HepG2 (cell line): ENCODE results near the gene SH3D21. TPM values are rescaled to one million over a fixed set of nuclear protein-coding genes. Genes with fewer than 3 reads are reported as not detected.

Experiments
- EEA1 ChIP-seq: sonication (generic); formaldehyde crosslinking; IDR thresholded peaks from 2 replicates; pipeline ENCODE4 v1.5.1; 2020; ENCODE audit warnings: mild to moderate bottlenecking, missing genetic modification reagents, borderline replicate concordance
- FOXM1 ChIP-seq: sonication (generic); formaldehyde crosslinking; IDR thresholded peaks from 2 replicates; pipeline ENCODE4 v1.5.0; 2020; ENCODE audit warnings: missing genetic modification reagents
- HNF4G ChIP-seq, 2 experiments: sonication (generic) in 1 of 2; formaldehyde crosslinking in 1 of 2; IDR thresholded peaks; 2 replicates each; pipeline versions ENCODE4 v1.4.0 to v1.6.1; 2011 to 2020; ENCODE audit warnings: borderline replicate concordance in 2 of 2, low read depth in 2 of 2, mild to moderate bottlenecking in 2 of 2, low read length in 1 of 2, missing genetic modification reagents in 1 of 2, moderate library complexity in 1 of 2
- TAF15 ChIP-seq: fragments of 200-400 bp; formaldehyde crosslinking; IDR thresholded peaks from one replicate; pipeline ENCODE4 v1.6.1; 2018; ENCODE audit warnings: mild to moderate bottlenecking, low read depth, low read length; ENCODE audit not compliant: poor library complexity, severe bottlenecking
- ZNF274 ChIP-seq: sonication (generic); formaldehyde crosslinking; IDR thresholded peaks from 2 replicates; pipeline ENCODE4 v1.5.1; 2020; ENCODE audit warnings: mild to moderate bottlenecking, missing genetic modification reagents
- ZNF343 ChIP-seq: sonication (generic); formaldehyde crosslinking; IDR thresholded peaks from 2 replicates; pipeline ENCODE4 v1.4.0; 2020; ENCODE audit warnings: mild to moderate bottlenecking, missing genetic modification reagents
- ZNF512 ChIP-seq: sonication (generic); formaldehyde crosslinking; IDR thresholded peaks from 2 replicates; pipeline ENCODE4 v1.4.0; 2020; ENCODE audit warnings: mild to moderate bottlenecking, missing genetic modification reagents
- ZNF629 ChIP-seq: sonication (generic); formaldehyde crosslinking; conservative IDR thresholded peaks from 2 replicates; pipeline ENCODE4 v1.5.0; 2020; ENCODE audit warnings: missing genetic modification reagents
- polyA plus RNA-seq, 8 experiments: library from polyadenylated mRNA; depleted of rRNA in 3 of 8; stranded (reverse) in 7 of 8; unstranded in 1 of 8; fragments of >200 nt; fragmentation: Illumina TruSeq in 4 of 8; extraction: Trizol in 4 of 8; gene quantifications; 2 replicates each; pipeline versions ENCODE4 v1.2.1 to v1.2.3, GENCODE V29; 2011 to 2016; ENCODE audit warnings: low read depth in 4 of 8, missing spikeins in 1 of 8, mixed read lengths in 1 of 8; ENCODE audit not compliant: insufficient read depth in 1 of 8
- total RNA-seq, 5 experiments: library from RNA; depleted of rRNA; stranded (reverse); fragments of >200 nt; fragmentation: Illumina TruSeq; extraction: Trizol; gene quantifications; 2 replicates each; pipeline ENCODE4 v1.2.3, GENCODE V29; 2016; ENCODE audit warnings: low read depth in 1 of 5
- TF ChIP-seq, protein P1 (sequence below): sonication (generic); formaldehyde crosslinking; IDR thresholded peaks from 2 replicates; pipeline ENCODE4 v1.5.0; 2020; ENCODE audit warnings: mild to moderate bottlenecking, missing genetic modification reagents, borderline replicate concordance
- TF ChIP-seq, protein P2 (sequence below): sonication (generic); formaldehyde crosslinking; IDR thresholded peaks from 2 replicates; pipeline ENCODE4 v1.4.0; 2020; ENCODE audit warnings: mild to moderate bottlenecking, missing genetic modification reagents

The SH3D21 gene
- total and polyA plus RNA-seq, 2 of the 13 experiments (the other 11 are each of a cell fraction or from before 2014, with no cell fraction given) = 5.1 to 8.6 TPM

DNA sequence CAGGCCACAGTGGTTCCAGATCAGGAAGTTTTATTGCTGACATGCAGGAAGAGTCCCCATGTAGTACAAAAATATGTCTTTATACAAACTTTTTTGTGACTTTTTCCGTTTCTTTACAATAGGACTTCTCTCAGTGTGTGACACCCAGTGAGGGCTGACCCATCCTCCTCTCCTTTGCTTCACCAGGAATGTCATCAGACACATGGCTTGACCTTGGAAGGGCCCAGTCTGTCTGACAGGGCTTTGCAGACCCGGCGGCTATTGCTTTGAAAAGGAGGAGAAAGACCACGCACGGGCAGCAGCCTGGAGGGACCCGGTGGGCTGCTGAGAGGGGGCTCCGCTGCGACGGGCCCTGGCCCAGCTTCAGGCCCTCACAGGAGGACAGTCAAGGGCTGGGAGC is 33.4 kb downstream of the SH3D21 start (continued):
- TF ChIP-seq, protein P1, sequence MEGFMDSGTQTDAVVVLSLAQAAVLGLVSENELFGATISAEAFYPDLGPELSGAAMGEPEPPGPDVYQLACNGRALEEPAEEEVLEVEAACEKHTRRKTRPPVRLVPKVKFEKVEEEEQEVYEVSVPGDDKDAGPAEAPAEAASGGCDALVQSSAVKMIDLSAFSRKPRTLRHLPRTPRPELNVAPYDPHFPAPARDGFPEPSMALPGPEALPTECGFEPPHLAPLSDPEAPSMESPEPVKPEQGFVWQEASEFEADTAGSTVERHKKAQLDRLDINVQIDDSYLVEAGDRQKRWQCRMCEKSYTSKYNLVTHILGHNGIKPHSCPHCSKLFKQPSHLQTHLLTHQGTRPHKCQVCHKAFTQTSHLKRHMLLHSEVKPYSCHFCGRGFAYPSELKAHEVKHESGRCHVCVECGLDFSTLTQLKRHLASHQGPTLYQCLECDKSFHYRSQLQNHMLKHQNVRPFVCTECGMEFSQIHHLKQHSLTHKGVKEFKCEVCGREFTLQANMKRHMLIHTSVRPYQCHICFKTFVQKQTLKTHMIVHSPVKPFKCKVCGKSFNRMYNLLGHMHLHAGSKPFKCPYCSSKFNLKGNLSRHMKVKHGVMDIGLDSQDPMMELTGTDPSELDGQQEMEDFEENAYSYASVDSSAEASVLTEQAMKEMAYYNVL (CRISPR knock-in tag) = no peak
- TF ChIP-seq ZNF512 (CRISPR knock-in tag) (no peak), ZNF343 (no peak), HNF4G (IDR thresholded peaks at IDR 0.05; ENCODE audit: borderline replicate concordance, low read depth, low read length) (no peak), HNF4G (CRISPR knock-in tag; IDR thresholded peaks at IDR 0.05; ENCODE audit: borderline replicate concordance, low read depth) (no peak), TAF15 (no peak), EEA1 (no peak), ZNF629 (no peak), ZNF274 (CRISPR knock-in tag) (no peak), FOXM1 (CRISPR knock-in tag) (no peak)
- TF ChIP-seq, protein P2, sequence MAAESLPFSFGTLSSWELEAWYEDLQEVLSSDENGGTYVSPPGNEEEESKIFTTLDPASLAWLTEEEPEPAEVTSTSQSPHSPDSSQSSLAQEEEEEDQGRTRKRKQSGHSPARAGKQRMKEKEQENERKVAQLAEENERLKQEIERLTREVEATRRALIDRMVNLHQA (CRISPR knock-in tag) = no peak
- TF ChIP-seq, all 625 proteins: peak for 0
